GM12892 (cell line): ENCODE results near the gene TMEM259.

Source experiments
- POLR2A ChIP-seq: IDR thresholded peaks from 2 replicates; pipeline ENCODE4 v1.6.1; 2011; ENCODE audit warnings: low read depth, low read length, control low read depth
- POLR2AphosphoS5 ChIP-seq: IDR thresholded peaks from 2 replicates; pipeline ENCODE4 v1.6.1; 2011; ENCODE audit warnings: low read depth, low read length, control low read depth
- TAF1 ChIP-seq: IDR thresholded peaks from 2 replicates; pipeline ENCODE4 v1.6.1; 2011; ENCODE audit warnings: low read depth, mild to moderate bottlenecking, control low read depth, low read length, borderline replicate concordance

GRCh38 chr19:1040476-1041271, 19.8 kb upstream of the TMEM259 start:
- TF ChIP-seq TAF1: no peak
- TF ChIP-seq POLR2AphosphoS5: no peak
- no peak for TF ChIP-seq POLR2A
